ENCODE data around the gene PLEKHA7. TPM values are rescaled to one million over a fixed set of nuclear protein-coding genes. Genes with fewer than 3 reads are reported as not detected.
"Not testable (repeated sequence)": the region's sequence is repeated elsewhere in the genome, so short reads cannot be mapped to it uniquely, and the experiment has no call there.

PLEKHA7 gene
- total RNA-seq, 1 donor from 2014 or later: 96.6 TPM

DNA sequence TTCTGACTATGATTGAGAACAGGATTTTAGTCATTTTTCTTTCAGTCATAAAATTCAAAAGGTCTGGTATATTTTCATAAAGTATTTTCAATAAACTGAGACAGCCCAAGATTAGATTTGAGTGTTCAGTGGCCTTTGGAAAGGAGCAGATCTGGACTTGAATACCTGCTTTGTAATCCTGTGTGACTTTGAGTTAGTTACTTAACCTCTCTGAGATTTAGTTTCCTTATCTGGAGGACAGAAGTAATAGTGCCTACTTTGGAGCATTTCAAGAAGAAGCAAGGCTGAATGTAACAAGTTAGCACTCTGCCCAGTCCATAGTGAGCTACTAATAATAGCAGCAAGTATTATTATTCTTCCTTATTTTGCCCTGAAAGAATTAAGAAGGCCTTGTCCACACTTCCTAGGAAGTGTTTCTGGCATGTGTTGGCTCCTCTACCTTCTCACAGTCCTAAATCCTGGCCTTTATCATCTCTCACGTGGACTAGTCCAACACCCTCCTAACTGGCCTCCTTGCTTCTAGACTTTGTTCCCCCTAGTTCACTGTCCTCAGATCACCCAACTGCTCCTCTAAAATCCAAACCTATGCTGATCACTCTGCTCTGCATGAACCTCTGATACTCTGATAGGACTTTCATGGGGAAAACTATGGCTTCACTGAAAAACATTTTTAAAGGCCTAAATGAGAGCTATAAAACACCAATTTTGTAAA lies 115.8 kb downstream of the PLEKHA7 start:
- DNase-seq (ENCODE audit: low spot score) (no peak), ATAC-seq (no peak)
- intact Hi-C loops (cut with DNase I): loop anchor here (5.0 kb wide), 1 partner anchor 1894 kb away; the partner anchor contains the start of gene PTPN5

DNA sequence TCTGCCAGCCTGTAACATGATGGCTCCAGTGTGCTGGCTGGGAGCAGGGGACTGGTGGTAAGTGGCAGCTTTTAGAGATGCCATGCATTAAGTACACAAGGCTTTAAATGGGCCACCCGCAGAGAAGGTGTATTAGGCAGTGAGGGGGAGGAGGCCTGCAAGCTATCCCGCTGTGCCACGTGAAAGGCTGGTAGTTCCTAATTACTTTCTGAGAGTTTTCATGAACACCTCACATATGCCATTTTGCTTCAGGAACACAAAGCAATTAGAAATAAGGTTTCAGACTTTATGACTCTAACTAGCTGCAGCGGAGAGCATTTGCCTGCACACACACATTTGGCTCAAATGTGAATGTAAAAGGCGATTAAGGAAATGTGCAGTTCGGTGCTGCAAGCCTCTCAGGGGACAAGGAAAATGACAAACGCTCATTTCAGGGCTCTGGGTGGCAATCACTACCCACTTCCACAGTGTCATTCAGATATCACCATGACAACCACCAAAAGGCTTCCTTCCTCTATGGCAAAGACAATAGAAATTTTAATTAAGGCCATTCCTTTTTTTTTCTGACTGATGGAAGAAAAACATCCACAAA lies 116.6 kb downstream of the PLEKHA7 start:
- ATAC-seq: no peak
- no peak for DNase-seq (ENCODE audit: low spot score)
- intact Hi-C loops (cut with DNase I): loop anchor here (5.0 kb wide), 1 partner anchor 1895 kb away; the partner anchor contains the start of gene PTPN5

DNA sequence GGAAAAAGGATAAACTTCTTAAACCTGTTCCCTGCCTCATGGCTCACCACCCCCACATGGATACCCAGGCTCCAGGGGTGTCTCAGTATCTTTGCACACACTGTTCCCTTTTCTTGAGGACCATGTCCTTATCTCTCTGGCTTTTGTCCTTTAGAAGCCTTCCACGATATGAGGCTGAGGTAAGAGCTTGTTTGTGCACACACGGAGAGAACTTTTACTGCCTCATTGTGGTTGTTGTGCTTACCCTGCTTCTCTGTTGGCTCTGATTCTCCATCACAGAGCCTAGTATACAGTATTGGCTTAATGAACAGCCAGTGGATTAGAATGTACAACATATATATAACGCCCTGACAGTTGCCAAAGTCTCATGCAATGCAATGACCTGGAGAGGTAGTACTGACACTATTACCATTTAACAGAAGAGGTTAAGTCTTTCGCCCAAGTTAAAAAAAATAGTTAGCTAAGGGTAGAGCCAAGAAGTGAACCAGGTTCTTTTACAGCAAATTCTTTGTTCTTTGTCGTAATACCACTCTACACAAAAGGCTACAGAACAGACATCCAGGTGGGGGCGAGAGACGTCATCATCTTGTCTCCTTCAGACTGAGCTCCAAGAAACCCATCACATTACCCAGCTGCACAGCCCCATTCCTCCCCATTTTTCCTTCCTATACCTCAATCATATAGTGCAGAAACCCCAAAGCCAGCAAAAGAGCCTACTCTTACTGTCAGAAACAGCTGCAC lies 117.3 kb downstream of the PLEKHA7 start:
- intact Hi-C loops (cut with DNase I): loop anchor here (5.0 kb wide), 1 partner anchor 1895 kb away; the partner anchor contains the start of gene PTPN5
- ATAC-seq: no peak
- no peak for DNase-seq (ENCODE audit: low spot score)

DNA sequence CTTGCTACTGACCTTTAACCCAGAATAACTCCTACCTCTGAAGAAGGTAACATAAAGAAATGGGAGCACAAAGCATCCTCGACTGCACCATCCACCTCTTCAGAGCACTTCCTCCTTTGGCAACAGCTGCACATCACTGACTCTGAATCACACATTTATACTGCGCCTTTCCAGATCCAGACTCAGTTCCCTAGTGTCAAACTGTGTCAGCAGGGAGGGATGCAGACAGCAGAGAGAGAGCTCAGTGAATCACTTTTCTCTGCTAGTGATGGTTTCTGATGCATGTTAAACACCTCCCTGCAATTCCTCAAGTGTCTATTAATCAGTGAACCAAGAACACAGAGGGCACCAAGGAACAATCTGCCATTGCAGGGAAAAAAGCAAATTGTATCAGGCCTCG lies 118.9 kb downstream of the PLEKHA7 start:
- ATAC-seq (no peak), DNase-seq (ENCODE audit: low spot score) (no peak)
- intact Hi-C loops (cut with DNase I): loop anchor here (5.0 kb wide), 1 partner anchor 1897 kb away; the partner anchor contains the start of gene PTPN5

- intact Hi-C loops (cut with DNase I): no loop called here
- no peak for DNase-seq (ENCODE audit: low spot score)
- no peak for ATAC-seq
Measured at GRCh38 chr11:16893456-16894066, 120.7 kb downstream of the PLEKHA7 start.

DNA sequence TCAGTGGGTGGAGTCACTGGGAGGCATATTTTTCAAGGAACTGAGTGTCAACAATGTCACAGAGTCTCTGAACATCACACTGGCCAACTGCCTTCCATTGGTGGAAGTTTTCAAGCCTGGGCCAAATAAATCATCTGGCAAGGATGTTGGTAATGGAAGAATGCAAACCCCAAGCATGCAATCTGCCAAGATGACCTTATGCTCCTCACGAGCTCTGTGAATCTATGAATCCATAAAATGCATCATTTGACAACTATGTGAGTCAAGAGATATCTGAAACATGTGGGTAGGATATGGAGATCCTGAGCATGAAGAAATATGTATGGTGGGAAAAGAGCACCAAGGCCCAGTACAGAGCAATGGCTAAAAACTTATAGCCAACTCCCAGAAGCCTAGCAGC lies 122.2 kb downstream of the PLEKHA7 start:
- intact Hi-C loops (cut with DNase I): no loop called here
- no peak for ATAC-seq
- DNase-seq (ENCODE audit: low spot score): no peak

DNA sequence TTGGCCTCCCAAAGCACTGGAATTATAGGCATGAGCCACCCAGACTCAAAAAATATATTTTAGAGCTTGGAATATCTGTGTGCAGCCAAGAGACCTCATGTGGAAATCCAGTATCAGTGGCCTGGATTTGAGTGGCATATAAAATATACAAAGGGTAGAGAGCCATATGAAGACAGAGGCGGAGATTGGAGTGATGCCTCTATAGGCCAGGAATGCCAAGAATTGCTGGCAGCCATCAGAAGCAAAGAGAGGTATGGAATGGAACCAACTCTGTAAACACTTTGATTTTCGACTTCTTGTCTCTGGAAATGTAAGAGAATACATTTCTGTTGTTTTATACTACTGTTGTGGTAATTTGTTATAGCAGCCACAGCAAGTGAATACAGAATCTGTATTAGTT lies 123.0 kb downstream of the PLEKHA7 start:
- DNase-seq (ENCODE audit: low spot score) (no peak), ATAC-seq (no peak)
- intact Hi-C loops (cut with DNase I): no loop called here

DNA sequence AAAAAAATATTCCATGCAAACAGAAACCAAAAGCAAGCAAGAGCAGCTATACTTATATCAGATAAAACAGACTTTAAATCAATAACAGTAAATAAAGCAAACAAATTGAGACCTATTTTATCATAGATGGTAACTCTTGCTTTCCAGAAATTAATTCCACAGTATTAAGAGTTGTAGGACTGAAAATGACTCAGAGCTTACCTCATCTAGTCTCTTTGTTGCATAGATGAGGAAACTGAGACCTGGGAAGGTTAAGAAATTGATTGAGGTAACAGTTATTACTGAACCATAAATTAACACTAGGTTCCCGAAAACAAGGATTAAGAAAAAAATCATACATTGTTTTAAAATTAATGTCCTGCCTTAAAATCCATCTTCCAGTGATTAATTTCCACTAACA lies 123.8 kb downstream of the PLEKHA7 start:
- ATAC-seq: no peak
- DNase-seq (ENCODE audit: low spot score): no peak
- intact Hi-C loops (cut with DNase I): no loop called here

DNA sequence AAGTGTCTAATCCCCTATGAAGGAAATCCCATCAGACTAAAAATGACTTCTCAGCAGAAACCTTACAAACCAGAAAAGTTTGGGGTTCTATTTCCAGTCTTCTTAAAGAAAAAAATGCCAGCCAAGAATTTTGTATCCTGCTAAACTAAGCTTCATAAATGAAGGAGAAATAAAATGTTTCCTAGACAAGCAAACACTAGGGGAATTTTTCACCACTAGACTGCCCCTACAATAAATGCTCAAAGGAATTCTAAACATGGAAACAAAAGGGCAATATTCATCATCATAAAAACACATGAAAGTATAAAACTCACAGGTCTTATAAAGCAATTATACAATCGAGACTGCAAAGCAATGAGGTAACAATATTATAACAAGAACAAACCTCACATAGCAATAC lies 124.3 kb downstream of the PLEKHA7 start:
- ATAC-seq (no peak), DNase-seq (ENCODE audit: low spot score) (no peak)
- intact Hi-C loops (cut with DNase I): no loop called here

DNA sequence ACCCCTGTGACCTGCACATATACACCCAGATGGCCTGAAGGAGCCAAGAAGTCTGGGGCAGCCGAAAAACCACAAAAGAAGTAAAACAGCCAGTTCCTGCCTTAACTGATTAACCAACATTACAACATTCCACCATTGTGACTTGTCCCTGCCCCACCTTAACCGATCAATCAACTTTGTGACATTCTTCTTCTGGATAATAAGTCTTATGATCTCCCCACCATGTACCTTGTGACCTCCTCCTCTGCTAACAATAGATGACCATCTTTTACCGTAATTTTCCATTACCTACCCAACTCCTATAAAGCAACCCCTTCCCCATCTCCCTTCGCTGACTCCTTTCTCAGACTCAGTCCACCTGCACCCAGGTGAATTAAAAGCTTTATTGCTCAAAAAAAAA lies 125.2 kb downstream of the PLEKHA7 start:
- ATAC-seq; intact Hi-C loops (cut with DNase I); DNase-seq (ENCODE audit: low spot score): not testable (repeated sequence)

DNA sequence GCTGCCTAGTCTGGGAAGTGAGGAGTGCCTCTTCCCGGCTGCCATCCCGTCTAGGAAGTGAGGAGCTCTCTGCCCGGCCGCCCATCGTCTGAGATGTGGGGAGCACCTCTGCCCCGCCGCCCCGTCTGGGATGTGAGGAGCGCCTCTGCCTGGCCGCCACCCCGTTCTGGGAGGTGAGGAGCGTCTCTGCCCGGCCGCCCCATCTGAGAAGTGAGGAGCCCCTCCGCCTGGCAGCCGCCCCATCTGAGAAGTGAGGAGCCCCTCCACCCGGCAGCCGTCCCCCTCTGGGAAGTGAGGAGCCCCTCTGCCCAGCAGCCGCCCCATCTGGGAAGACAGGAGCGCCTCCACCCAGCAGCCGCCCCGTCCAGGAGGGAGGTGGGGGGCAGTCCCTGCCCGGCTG lies 126.3 kb downstream of the PLEKHA7 start:
- DNase-seq (ENCODE audit: low spot score); intact Hi-C loops (cut with DNase I); ATAC-seq: not testable (repeated sequence)

DNA sequence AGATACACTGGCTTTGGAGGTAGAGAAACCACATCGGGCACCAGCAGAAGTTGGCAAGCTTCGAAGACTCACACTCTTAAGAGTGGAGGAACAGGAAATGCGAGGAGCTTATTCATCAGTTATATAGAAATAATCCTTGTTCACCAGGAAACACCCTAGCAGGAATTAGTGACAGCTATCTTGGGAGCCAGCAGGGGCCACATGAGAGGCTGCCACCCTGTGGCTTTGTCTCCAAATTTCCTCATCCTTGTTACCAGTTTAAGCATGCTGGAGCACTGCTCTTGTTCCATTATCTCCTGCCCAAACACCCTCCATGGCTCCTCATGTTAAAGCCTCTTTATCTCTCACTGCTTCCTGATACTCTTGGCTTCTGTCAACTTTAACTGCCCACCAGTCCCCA lies 131.0 kb downstream of the PLEKHA7 start:
- intact Hi-C loops (cut with DNase I): no loop called here
- ATAC-seq (peak; percentile 45), DNase-seq (ENCODE audit: low spot score) (no peak)

- DNase-seq (ENCODE audit: low spot score): no peak
- no peak for ATAC-seq
- intact Hi-C loops (cut with DNase I): no loop called here
Measured at GRCh38 chr11:16881766-16882165, 132.4 kb downstream of the PLEKHA7 start.

- intact Hi-C loops (cut with DNase I): no loop called here
- peak; percentile 56 for ATAC-seq
Measured at GRCh38 chr11:16881074-16881709, 133.0 kb downstream of the PLEKHA7 start.

GRCh38 chr11:16880184-16880801 lies 133.9 kb downstream of the PLEKHA7 start:
- intact Hi-C loops (cut with DNase I): no loop called here
- no peak for ATAC-seq

More at GRCh38 chr11:16881074-16881709, 133.0 kb downstream of the PLEKHA7 start:
- DNase-seq (ENCODE audit: low spot score): no peak

GRCh38 chr11:16879690-16880089 lies 134.5 kb downstream of the PLEKHA7 start:
- DNase-seq (ENCODE audit: low spot score): no peak
- intact Hi-C loops (cut with DNase I): no loop called here
- no peak for ATAC-seq

More at GRCh38 chr11:16880184-16880801, 133.9 kb downstream of the PLEKHA7 start:
- no peak for DNase-seq (ENCODE audit: low spot score)

GRCh38 chr11:16876837-16877236 lies 137.4 kb downstream of the PLEKHA7 start:
- no peak for ATAC-seq
- intact Hi-C loops (cut with DNase I): no loop called here

DNA sequence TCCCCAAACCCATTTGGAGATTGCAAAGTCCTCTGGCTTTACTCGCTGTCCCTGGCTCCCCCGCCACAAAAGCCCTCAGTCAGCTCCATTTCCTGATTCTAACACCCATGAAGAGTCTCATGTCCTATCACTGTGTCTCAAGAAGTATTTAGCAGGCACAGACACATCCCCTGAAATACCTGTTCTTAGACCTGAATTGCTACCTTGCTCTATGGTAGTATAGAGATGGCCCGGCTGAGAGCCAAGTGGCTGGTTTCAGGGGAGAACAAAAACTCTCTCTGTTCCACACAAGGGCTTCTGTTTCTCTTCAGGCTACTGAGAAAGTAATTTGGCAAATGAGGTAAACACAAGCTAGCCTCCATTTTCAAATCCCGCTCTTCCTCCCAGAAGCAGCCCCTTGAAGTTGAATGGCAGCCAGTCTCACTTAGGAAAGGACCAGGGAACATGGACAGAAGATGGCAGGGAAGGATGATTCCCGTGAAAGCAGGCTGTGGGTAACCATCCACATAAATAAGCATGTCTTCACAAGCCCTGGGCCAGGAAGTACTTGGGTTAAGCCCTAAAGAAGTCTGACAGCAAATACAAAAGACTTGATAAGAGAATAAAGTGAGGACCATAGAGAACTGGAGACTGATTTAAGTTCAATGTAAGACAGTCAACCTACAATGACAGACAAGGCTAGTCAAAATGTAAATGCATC lies 138.0 kb downstream of the PLEKHA7 start:
- intact Hi-C loops (cut with DNase I): no loop called here
- ATAC-seq (no peak), DNase-seq (ENCODE audit: low spot score) (no peak)

More at GRCh38 chr11:16876837-16877236, 137.4 kb downstream of the PLEKHA7 start:
- no peak for DNase-seq (ENCODE audit: low spot score)

Data from sciatic nerve (tissue), 2 donors.